ENCODE measurements around the gene LDB2.
A peak's percentile ranks its signal among the peaks of the same experiment; 100 is the strongest.

LDB2 gene

DNA sequence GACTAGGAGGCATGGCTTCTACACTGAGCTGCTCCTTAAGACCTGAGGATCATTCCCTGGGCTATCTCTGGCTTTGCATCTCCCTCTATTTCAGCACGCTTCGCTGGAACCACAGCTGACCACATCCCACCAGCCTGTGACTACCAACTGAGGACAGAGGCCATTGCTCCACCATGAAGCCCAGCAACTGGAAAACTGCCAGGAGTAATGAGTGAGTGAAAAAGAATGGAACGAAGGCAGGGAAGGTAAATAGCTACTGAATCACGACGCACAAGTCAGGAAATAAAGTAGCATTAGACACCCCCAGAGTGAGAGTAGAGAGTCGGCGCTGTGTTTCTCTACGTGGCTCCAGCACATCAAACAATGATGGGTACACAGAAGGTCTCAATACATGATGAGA lies 314.7 kb downstream of the LDB2 start:
- no peak overlapping the region for H3K9ac ChIP-seq (ENCODE audit: low read length)
- no peak overlapping the region for H3K4me2 ChIP-seq (ENCODE audit: low read length)

DNA sequence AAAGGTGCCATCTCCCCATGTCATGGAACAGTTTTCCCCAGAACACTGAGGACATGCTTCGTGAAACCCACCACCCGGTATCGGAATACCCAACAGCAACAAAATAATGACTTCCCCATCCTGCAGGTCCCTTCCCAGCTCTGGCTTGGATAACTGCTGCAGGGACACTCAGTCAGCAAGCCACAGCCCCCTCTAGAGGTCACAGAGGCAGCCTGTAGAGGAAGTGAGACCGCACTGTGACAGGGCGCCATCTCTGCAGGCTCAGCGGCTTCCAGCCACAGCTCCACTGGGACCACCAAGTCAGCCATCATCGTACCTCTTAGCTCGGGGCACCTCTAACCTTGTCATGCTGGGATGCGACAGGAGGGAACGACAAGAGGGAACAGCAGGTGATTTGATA lies 315.9 kb downstream of the LDB2 start:
- H3K9ac ChIP-seq (ENCODE audit: low read length), result no peak overlapping the region
- H3K4me1 ChIP-seq (ENCODE audit: insufficient read depth, low read length, severe bottlenecking), result no peaks in the 10 kb centered on the region
- no peaks in the 10 kb centered on the region for H3K9me3 ChIP-seq (ENCODE audit: low read length)
- no peaks in the 10 kb centered on the region for H3K9me2 ChIP-seq (ENCODE audit: low read depth, low read length)
- no peaks in the 10 kb centered on the region for H3K27me3 ChIP-seq (ENCODE audit: insufficient read depth, low read length)
- no peak overlapping the region for H3K27ac ChIP-seq (ENCODE audit: low read depth, low read length, poor library complexity, severe bottlenecking)
- H3K79me2 ChIP-seq (ENCODE audit: insufficient read depth, low read length), result no peaks in the 10 kb centered on the region
- no peak overlapping the region for H3K4me3 ChIP-seq (ENCODE audit: low read depth, low read length, poor library complexity, severe bottlenecking)
- H4K20me1 ChIP-seq (ENCODE audit: insufficient read depth, low read length), result no peaks in the 10 kb centered on the region
- peak; percentile 15; the same call in 1 of the 2 replicates for TF ChIP-seq CTCF (IDR thresholded peaks at IDR 0.05; ENCODE audit: low read length)
- TF ChIP-seq EZH2 (IDR thresholded peaks at IDR 0.05; ENCODE audit: borderline replicate concordance, low read length), result no peak
- no peaks in the 10 kb centered on the region for H3K36me3 ChIP-seq (ENCODE audit: insufficient read depth, low read length)
- no peaks in the 10 kb centered on the region for H3F3A ChIP-seq (ENCODE audit: insufficient read depth, low read length)
- no peak overlapping the region for H3K4me2 ChIP-seq (ENCODE audit: low read length)
- no peak overlapping the region for H2AFZ ChIP-seq (ENCODE audit: low read length)

More for the DNA sequence above, 314.7 kb downstream of the LDB2 start:
- Histone ChIP-seq H4K20me1 (ENCODE audit: insufficient read depth, low read length) (no peaks in the 10 kb centered on the region), H3K9me2 (ENCODE audit: low read depth, low read length) (no peaks in the 10 kb centered on the region), H3F3A (ENCODE audit: insufficient read depth, low read length) (no peaks in the 10 kb centered on the region), H3K4me3 (ENCODE audit: low read depth, low read length, poor library complexity, severe bottlenecking) (no peak overlapping the region), H2AFZ (ENCODE audit: low read length) (no peak overlapping the region), H3K27ac (ENCODE audit: low read depth, low read length, poor library complexity, severe bottlenecking) (no peak overlapping the region), H3K9me3 (ENCODE audit: low read length) (no peaks in the 10 kb centered on the region), H3K36me3 (ENCODE audit: insufficient read depth, low read length) (no peaks in the 10 kb centered on the region), H3K79me2 (ENCODE audit: insufficient read depth, low read length) (no peaks in the 10 kb centered on the region), H3K4me1 (ENCODE audit: insufficient read depth, low read length, severe bottlenecking) (no peaks in the 10 kb centered on the region), H3K27me3 (ENCODE audit: insufficient read depth, low read length) (no peaks in the 10 kb centered on the region)
- no peak for TF ChIP-seq CTCF (IDR thresholded peaks at IDR 0.05; ENCODE audit: low read length)
- no peak for TF ChIP-seq EZH2 (IDR thresholded peaks at IDR 0.05; ENCODE audit: borderline replicate concordance, low read length)

- H3K9ac ChIP-seq (ENCODE audit: low read length), result no peak overlapping the region
- H3K27me3 ChIP-seq (ENCODE audit: insufficient read depth, low read length), result no peaks in the 10 kb centered on the region
- H3K4me3 ChIP-seq (ENCODE audit: low read depth, low read length, poor library complexity, severe bottlenecking), result no peak overlapping the region
- no peak for TF ChIP-seq CTCF (IDR thresholded peaks at IDR 0.05; ENCODE audit: low read length)
- TF ChIP-seq EZH2 (IDR thresholded peaks at IDR 0.05; ENCODE audit: borderline replicate concordance, low read length), result no peak
- H3F3A ChIP-seq (ENCODE audit: insufficient read depth, low read length), result no peaks in the 10 kb centered on the region
- H4K20me1 ChIP-seq (ENCODE audit: insufficient read depth, low read length), result no peaks in the 10 kb centered on the region
- H3K4me1 ChIP-seq (ENCODE audit: insufficient read depth, low read length, severe bottlenecking), result no peaks in the 10 kb centered on the region
- H3K9me2 ChIP-seq (ENCODE audit: low read depth, low read length), result no peaks in the 10 kb centered on the region
- H3K27ac ChIP-seq (ENCODE audit: low read depth, low read length, poor library complexity, severe bottlenecking), result no peak overlapping the region
- no peaks in the 10 kb centered on the region for H3K9me3 ChIP-seq (ENCODE audit: low read length)
- H3K79me2 ChIP-seq (ENCODE audit: insufficient read depth, low read length), result no peaks in the 10 kb centered on the region
- no peak overlapping the region for H3K4me2 ChIP-seq (ENCODE audit: low read length)
- no peak overlapping the region for H2AFZ ChIP-seq (ENCODE audit: low read length)
- H3K36me3 ChIP-seq (ENCODE audit: insufficient read depth, low read length), result no peaks in the 10 kb centered on the region
Measured at GRCh38 chr4:16582036-16582435, 316.4 kb downstream of the LDB2 start.

Data from OCI-LY1 (cell line).